Measurements from ENCODE around the gene AUNIP. TPM values are rescaled to one million over a fixed set of nuclear protein-coding genes. Genes with fewer than 3 reads are reported as not detected.

The AUNIP gene
- total RNA-seq, 1 experiment from 2014 or later: 22.2 TPM

GRCh38 chr1:25907601-25908000 is 48.3 kb upstream of the AUNIP start:
- Mint-ChIP-seq H3K4me1 (peaks cover 27 to 33% of the 10 kb centered on the region in 2 experiments), H3K27ac (0 out of 7 replicates have a peak overlapping the region, but pooled peaks of 1 of the 3 experiments have one; percentile 98), H3K9me3 (peaks cover 0 to 2% of the 10 kb centered on the region in 2 experiments; a peak in 2 of 5 replicates), H3K4me3 (peak overlapping the region; percentile 63 to 86; a peak in 3 of 5 replicates), H3K36me3 (ENCODE audit: insufficient read depth in 1 of 3, low read depth in 3 of 3) (peaks cover 12 to 24% (median 16%) of the 10 kb centered on the region in 3 experiments), H3K27me3 (ENCODE audit: low read depth) (peaks cover 19% of the 10 kb centered on the region)
- peaks cover under 1% of the 10 kb centered on the region for H3K79me1 ChIP-seq (ENCODE audit: insufficient read depth, low read depth, low read length, poor library complexity, severe bottlenecking)
- H3K14ac ChIP-seq (ENCODE audit: insufficient read depth, low read length): no peak overlapping the region
- H3K27me3 ChIP-seq (ENCODE audit: insufficient read depth, low read length): no peaks in the 10 kb centered on the region
- no peak for TF ChIP-seq CTCF (conservative IDR thresholded peaks at IDR 0.05)
- WGBS (ENCODE audit: extremely low coverage, insufficient read length, low lambda C conversion rate): no CpG with 5 or more reads among the region's 6 CpGs
- peak overlapping the region; percentile 13 for H4K5ac ChIP-seq (ENCODE audit: insufficient read length, low read depth, low read length)
- peaks cover 4% of the 10 kb centered on the region for H3K23me2 ChIP-seq (ENCODE audit: insufficient read length, low read depth, low read length, poor library complexity, severe bottlenecking)
- no peak for DNase-seq
- no peak overlapping the region for H3K18ac ChIP-seq (ENCODE audit: insufficient read length, low read depth, low read length)
- no peak overlapping the region for H3K4ac ChIP-seq (ENCODE audit: low read depth, low read length)
- H2BK120ac ChIP-seq (ENCODE audit: low read depth, low read length, poor library complexity, severe bottlenecking): no peak overlapping the region
- H2BK12ac ChIP-seq (ENCODE audit: insufficient read length, low read depth, low read length): no peak overlapping the region
- no peak overlapping the region for H3K27ac ChIP-seq (ENCODE audit: insufficient read length, low read depth, low read length)
- H2AK5ac ChIP-seq (ENCODE audit: insufficient read length, low read length): no peak overlapping the region
- no peaks in the 10 kb centered on the region for H3K4me1 ChIP-seq (ENCODE audit: insufficient read depth, low read length)
- no peak overlapping the region for H2AFZ ChIP-seq (ENCODE audit: low read length)
- no peak overlapping the region for H3K56ac ChIP-seq (ENCODE audit: insufficient read length, low read depth, low read length)
- no peak overlapping the region for H2BK15ac ChIP-seq (ENCODE audit: low read depth, low read length)
- peaks cover 19% of the 10 kb centered on the region; the same call in 1 of the 2 replicates for H3K79me2 ChIP-seq (ENCODE audit: insufficient read depth, low read length)
- H2BK20ac ChIP-seq (ENCODE audit: low read depth, low read length, poor library complexity, severe bottlenecking): no peak overlapping the region
- no peak overlapping the region for H3K4me2 ChIP-seq (ENCODE audit: insufficient read depth, insufficient read length, low read length)
- no peaks in the 10 kb centered on the region for H3K9me3 ChIP-seq (ENCODE audit: control insufficient read depth, low read depth, low read length)
- no peak overlapping the region for H3K9ac ChIP-seq (ENCODE audit: extremely low read depth, insufficient read length, low read length)
- no peak overlapping the region for H4K8ac ChIP-seq (replicated peaks; ENCODE audit: insufficient read length, low read depth, low read length)
- no peaks in the 10 kb centered on the region for H4K20me1 ChIP-seq (ENCODE audit: control insufficient read depth, insufficient read depth, insufficient read length)
- no peak overlapping the region for H3K23ac ChIP-seq (ENCODE audit: insufficient read length, low read depth, low read length)
- H4K91ac ChIP-seq (ENCODE audit: insufficient read length, low read depth, low read length): no peak overlapping the region
- no peak overlapping the region for H2BK5ac ChIP-seq (ENCODE audit: insufficient read length, low read length)
- no peak overlapping the region for H3T11ph ChIP-seq (ENCODE audit: low read length)

All from H9 (cell line).